ENCODE results near the gene PLCXD1. TPM values are rescaled to one million over a fixed set of nuclear protein-coding genes. Genes with fewer than 3 reads are reported as not detected.

PLCXD1 gene
- total RNA-seq, 1 experiment from 2014 or later: 1.9 TPM

Other genes starting within 250 kb of the PLCXD1 start
- 32.1 and 37.2 TPM in 2 replicates for gene GTPBP6, start 37.4 kb downstream of the PLCXD1 start, total RNA-seq (2014; rRNA removed; shearing (Covaris generic); ENCODE audit: low replicate concordance)
- 15.4 and 16.3 TPM in 2 replicates for gene PPP2R3B, start 105.5 kb downstream of the PLCXD1 start, total RNA-seq (2014; rRNA removed; shearing (Covaris generic); ENCODE audit: low replicate concordance)

Data from Caki2 (cell line).